IMR-90 (cell line): ENCODE measurements around the gene MACROD1. TPM values are rescaled to one million over a fixed set of nuclear protein-coding genes. Genes with fewer than 3 reads are reported as not detected.

ENCODE experiments used
- ATAC-seq: fragments of 200-7000 bp; cut with Tn5 transposase; 2 replicates; pipeline ENCODE4 v1.9.1; 2020; ENCODE audit warnings: low read depth, mild to moderate bottlenecking, moderate library complexity
- BruUV-seq: library from RNA; stranded (reverse); fragments of 400-500 nt; replicated peaks from 2 replicates; lab custom pipeline; 2021; lab: Mats Ljungman, UMichigan
- CTCF ChIA-PET: fragments of 300-600 bp; formaldehyde crosslinking; extraction: SDS; loops from one replicate; lab custom pipeline; 2021; ENCODE audit warnings: antibody characterized with exemption; lab: Yijun Ruan, JAX
- POLR2A ChIA-PET: fragments of 300-600 bp; sonication (Branson Sonifier 250); formaldehyde crosslinking; loops from one replicate; lab custom pipeline; 2022; ENCODE audit warnings: antibody characterized with exemption; ENCODE audit not compliant: unreplicated experiment; lab: Charles Lee
- DNase-seq: peaks from one replicate; pipeline ENCODE4 v3.0.0; 2013
- H2AFZ ChIP-seq: replicated peaks from 2 replicates; pipeline ENCODE3; 2013; ENCODE audit warnings: low read length, mild to moderate bottlenecking; ENCODE audit not compliant: poor library complexity
- H2AK5ac ChIP-seq: 2 replicates; pipeline ENCODE4 v1.6.1; 2013; ENCODE audit warnings: low read depth, low read length, inconsistent platforms
- H2AK9ac ChIP-seq: replicated peaks from 2 replicates; pipeline ENCODE3; 2013; ENCODE audit warnings: mild to moderate bottlenecking, low read depth, low read length, moderate library complexity; ENCODE audit not compliant: poor library complexity
- H2BK120ac ChIP-seq: 2 replicates; pipeline ENCODE4 v1.6.1; 2013; ENCODE audit warnings: low read depth, low read length, inconsistent platforms
- H2BK15ac ChIP-seq: 3 replicates; pipeline ENCODE4 v1.6.1; 2013; ENCODE audit warnings: low read depth, low read length, inconsistent platforms
- H2BK20ac ChIP-seq: 2 replicates; pipeline ENCODE4 v1.6.1; 2013; ENCODE audit warnings: low read depth, mild to moderate bottlenecking, inconsistent platforms, low read length, moderate library complexity
- H2BK5ac ChIP-seq: 2 replicates; pipeline ENCODE4 v1.6.1; 2013; ENCODE audit warnings: mild to moderate bottlenecking, low read depth, low read length, inconsistent platforms; ENCODE audit not compliant: poor library complexity, severe bottlenecking
- H3K14ac ChIP-seq: replicated peaks from 2 replicates; pipeline ENCODE4 v1.6.1; 2013; ENCODE audit warnings: low read depth, low read length, inconsistent platforms
- H3K18ac ChIP-seq: 2 replicates; pipeline ENCODE4 v1.6.1; 2013; ENCODE audit warnings: low read depth, low read length, control low read depth
- H3K23ac ChIP-seq: 2 replicates; pipeline ENCODE4 v1.6.1; 2013; ENCODE audit warnings: low read depth, low read length, inconsistent platforms
- H3K27ac ChIP-seq: 2 replicates; pipeline ENCODE4 v1.5.1; 2013; ENCODE audit warnings: mild to moderate bottlenecking, control low read depth, low read length; ENCODE audit not compliant: insufficient read depth
- H3K27me3 ChIP-seq: 2 replicates; pipeline ENCODE4 v1.6.1; 2013; ENCODE audit warnings: low read length; ENCODE audit not compliant: control insufficient read depth, insufficient read depth
- H3K36me3 ChIP-seq: 2 replicates; pipeline ENCODE4 v1.6.1; 2013; ENCODE audit warnings: low read length, mixed read lengths; ENCODE audit not compliant: control insufficient read depth, insufficient read depth
- H3K4ac ChIP-seq: 2 replicates; pipeline ENCODE4 v1.6.1; 2013; ENCODE audit warnings: low read depth, low read length, inconsistent platforms
- H3K4me1 ChIP-seq: 2 replicates; pipeline ENCODE4 v1.6.1; 2013; ENCODE audit warnings: low read length, mixed read lengths; ENCODE audit not compliant: control insufficient read depth, insufficient read depth
- H3K4me2 ChIP-seq: 2 replicates; pipeline ENCODE4 v1.6.1; 2013; ENCODE audit warnings: low read depth, mild to moderate bottlenecking, control low read depth, low read length, moderate library complexity
- H3K4me3 ChIP-seq: 2 replicates; pipeline ENCODE4 v1.5.1; 2013; ENCODE audit warnings: low read depth, mild to moderate bottlenecking, control low read depth, low read length, moderate library complexity; ENCODE audit not compliant: insufficient read depth
- H3K56ac ChIP-seq: 2 replicates; pipeline ENCODE4 v1.6.1; 2013; ENCODE audit warnings: low read length, inconsistent platforms; ENCODE audit not compliant: insufficient read depth; ENCODE audit errors: extremely low read depth
- H3K79me1 ChIP-seq, 2 experiments: 2 replicates each; pipeline ENCODE4 v1.6.1; 2013; ENCODE audit warnings: low read length in 2 of 2, inconsistent platforms in 1 of 2, low read depth in 1 of 2
- H3K9ac ChIP-seq: 2 replicates; pipeline ENCODE4 v1.6.1; 2013; ENCODE audit warnings: low read depth, low read length, control low read depth
- H3K9me1 ChIP-seq: 2 replicates; pipeline ENCODE4 v1.6.1; 2013; ENCODE audit warnings: low read length, inconsistent platforms; ENCODE audit not compliant: insufficient read depth
- H3K9me3 ChIP-seq: 2 replicates; pipeline ENCODE4 v1.6.1; 2013; ENCODE audit warnings: low read length; ENCODE audit not compliant: control insufficient read depth, insufficient read depth
- H4K20me1 ChIP-seq: 2 replicates; pipeline ENCODE4 v1.6.1; 2013; ENCODE audit warnings: low read length, inconsistent platforms; ENCODE audit not compliant: insufficient read depth
- H4K5ac ChIP-seq: 2 replicates; pipeline ENCODE4 v1.6.1; 2013; ENCODE audit warnings: mild to moderate bottlenecking, low read depth, low read length, control low read depth
- H4K8ac ChIP-seq, 2 experiments: 2 replicates each; pipeline ENCODE4 v1.6.1; 2013; ENCODE audit warnings: low read depth in 2 of 2, low read length in 2 of 2, control low read depth in 1 of 2, inconsistent platforms in 1 of 2
- H4K91ac ChIP-seq: 2 replicates; pipeline ENCODE4 v1.6.1; 2013; ENCODE audit warnings: low read depth, low read length, inconsistent platforms; ENCODE audit not compliant: insufficient read depth
- CTCF ChIP-seq: conservative IDR thresholded peaks from 2 replicates; pipeline ENCODE4 v1.5.1; 2012; ENCODE audit warnings: mild to moderate bottlenecking, low read depth, low read length, improper control_type of control experiment
- WGBS, 2 experiments: methylation state at CpG; one replicate each; pipeline versions ENCODE4 v1.1.5 to v1.1.7; 2013; ENCODE audit warnings: missing lambda C conversion rate in 2 of 2; ENCODE audit not compliant: insufficient read length in 1 of 2; ENCODE audit errors: extremely low coverage in 2 of 2; 5-methylcytosine and 5-hydroxymethylcytosine counted together
- dilution Hi-C: fragments of 300-500 bp; cut with HindIII; formaldehyde crosslinking; loops from one replicate; pipeline ENCODE4 v1.14.3; 2018; ENCODE audit warnings: low sequenced_read_pairs; ENCODE audit not compliant: unreplicated experiment
- in situ Hi-C: fragments of 300-500 bp; cut with MboI; formaldehyde crosslinking; loops from 3 replicates; pipeline ENCODE4 v1.14.3; 2019; ENCODE audit warnings: low sequenced_read_pairs, inconsistent platforms, mixed read lengths
- intact Hi-C: fragments of 100-400 bp; cut with micrococcal nuclease; formaldehyde crosslinking; loops from 2 replicates; pipeline ENCODE4 v1.10.0; 2022
- polyA plus RNA-seq, 3 experiments: library from polyadenylated mRNA; depleted of rRNA; stranded (reverse); fragments of >200 nt; gene quantifications; 2 replicates each; pipeline ENCODE4 v1.2.3, GENCODE V29; 2012; ENCODE audit warnings: low replicate concordance in 1 of 3
- total RNA-seq: library from RNA; depleted of rRNA; stranded (reverse); fragments of >200 nt; gene quantifications from 2 replicates; pipeline ENCODE4 v1.2.3, GENCODE V29; 2012

The MACROD1 gene
- total and polyA plus RNA-seq, 2 of the 4 experiments (the other 2 are of a cell fraction) = 2.5 to 9.3 TPM

- Histone ChIP-seq H2BK5ac (no peak overlapping the region), H3K9me1 (no peaks in the 10 kb centered on the region), H3K27me3 (no peaks in the 10 kb centered on the region; the same call in 1 of the 2 replicates), H2AK9ac (no peak overlapping the region), H2AK5ac (no peak overlapping the region), H3K23ac (no peak overlapping the region), H3K36me3 (no peaks in the 10 kb centered on the region), H3K9ac (no peak overlapping the region), H3K4me2 (no peak overlapping the region), H2BK120ac (no peak overlapping the region), H3K14ac (no peak overlapping the region), H2BK15ac (no peak overlapping the region), H3K4ac (no peak overlapping the region), H3K9me3 (no peaks in the 10 kb centered on the region), H4K5ac (no peak overlapping the region), H4K91ac (no peak overlapping the region), H3K56ac (no peak overlapping the region), H3K4me1 (no peaks in the 10 kb centered on the region), H2BK20ac (no peak overlapping the region), H4K8ac (no peak overlapping the region), H3K18ac (no peak overlapping the region), H2AFZ (no peak overlapping the region), H3K79me1 (no peaks in the 10 kb centered on the region), H3K4me3 (no peak overlapping the region), H4K20me1 (peaks cover 8% of the 10 kb centered on the region; the same call in 1 of the 2 replicates), H3K27ac (no peak overlapping the region)
- ChIA-PET POLR2A (no interaction called here), CTCF (no interaction called here)
- intact Hi-C loops = no loop called here
- in situ Hi-C loops = no loop called here
- TF ChIP-seq CTCF = no peak
- WGBS, 2 experiments = 50% methylated on average over 1 of the region's 18 CpGs; no CpG with 5 or more reads in 1 of the 2 experiments
- BruUV-seq = no TSS peak
- DNase-seq (no peak), ATAC-seq (no peak)
- dilution Hi-C loops = no loop called here
Measured at GRCh38 chr11:64044730-64045393, 121.1 kb downstream of the MACROD1 start.
